Measurements from ENCODE around the gene KCNA10.

KCNA10 gene

DNA sequence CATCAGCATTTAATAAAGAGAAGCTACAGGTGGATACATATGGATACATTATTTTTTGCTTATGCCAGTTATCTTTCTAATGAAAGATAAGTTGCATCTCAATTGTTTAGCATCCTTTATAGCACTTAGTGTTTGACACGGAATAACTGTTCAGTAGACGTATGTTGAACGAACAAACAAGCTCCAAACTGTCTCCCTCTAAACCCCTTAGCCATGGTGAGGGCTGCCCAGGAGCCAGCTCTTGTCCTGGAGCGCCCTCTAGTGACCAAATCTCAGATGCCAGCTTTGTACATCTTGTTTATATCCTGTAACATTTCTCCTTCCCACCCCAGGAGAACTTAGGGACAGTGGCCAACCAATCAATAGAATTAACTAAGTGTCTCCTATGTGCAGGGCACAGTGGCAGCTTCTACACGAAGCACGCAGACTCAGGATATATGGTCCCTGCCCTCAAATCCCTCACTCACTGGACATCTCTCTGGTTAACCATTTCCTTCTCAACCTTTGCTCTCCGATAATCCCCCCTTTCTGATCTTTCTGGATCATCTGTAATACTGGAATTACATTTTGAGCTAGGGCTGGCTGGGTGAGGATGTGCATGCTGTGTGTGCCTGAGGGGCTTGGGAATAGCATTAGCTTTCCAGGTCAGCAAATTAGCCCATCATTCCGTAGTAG, 22.9 kb downstream of the KCNA10 start:
- peak; percentile 74 for DNase-seq

DNA sequence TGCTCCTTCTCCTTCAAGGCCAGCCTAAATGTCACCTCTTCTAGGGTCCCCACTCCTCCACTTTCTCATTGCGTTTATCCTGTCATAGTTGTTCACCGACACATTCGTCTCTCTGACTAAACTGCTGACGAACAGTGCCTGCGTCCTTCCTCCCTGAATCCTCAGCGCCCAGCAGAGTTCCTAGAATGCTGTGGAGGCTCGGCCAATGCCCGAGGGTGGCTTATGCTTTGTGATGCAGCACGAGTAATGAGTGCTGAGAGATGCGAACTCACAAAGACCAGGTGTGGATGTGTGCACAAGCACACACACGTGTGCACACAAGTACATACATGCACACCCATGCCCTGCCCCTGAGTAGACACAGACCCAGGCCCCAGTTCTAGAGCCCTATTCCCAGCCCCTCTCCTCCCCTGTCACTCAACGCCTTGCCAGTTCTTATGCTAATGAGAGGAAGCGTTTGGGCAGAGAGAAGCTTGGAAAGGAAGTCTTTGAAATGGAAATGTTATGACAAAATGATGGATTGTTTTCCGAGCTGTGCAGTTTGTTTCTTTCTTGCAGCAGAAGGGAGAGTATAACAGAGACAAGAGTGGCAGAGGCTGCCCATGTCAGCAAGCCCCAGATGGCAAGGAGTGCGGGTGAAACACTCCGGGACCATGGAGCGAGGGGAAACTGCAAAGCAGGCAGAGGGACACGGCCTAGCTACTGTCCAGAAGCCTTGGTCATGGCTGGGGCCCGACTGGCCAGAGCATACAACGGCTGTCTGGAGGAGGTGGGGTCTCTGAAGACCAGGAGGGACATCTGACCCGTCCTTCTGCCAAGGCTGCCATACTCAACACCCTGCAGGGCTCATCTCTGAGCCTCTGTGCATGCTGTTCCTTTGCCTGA, 24.2 kb downstream of the KCNA10 start:
- DNase-seq, result no peak

DNA sequence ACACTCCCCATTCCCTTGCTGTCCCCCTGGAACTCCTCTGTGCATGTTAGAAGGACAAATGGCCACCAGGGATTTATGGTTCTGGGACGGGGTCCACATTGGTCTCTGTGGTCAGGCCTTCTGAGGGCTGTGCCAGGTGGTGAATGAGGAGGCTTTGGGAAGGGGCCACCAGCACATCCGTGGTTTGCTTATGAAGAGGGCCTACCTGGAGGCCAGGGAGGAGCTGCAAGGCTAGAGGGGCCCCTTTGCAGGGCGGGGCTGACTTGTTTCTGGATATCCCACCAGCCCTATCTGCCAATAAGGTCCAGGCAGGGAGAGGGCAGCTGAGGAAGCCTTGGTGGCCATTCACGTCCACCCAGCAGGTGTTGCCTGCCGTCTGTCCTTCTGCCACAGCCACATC, 24.9 kb downstream of the KCNA10 start:
- DNase-seq, result no peak

DNA sequence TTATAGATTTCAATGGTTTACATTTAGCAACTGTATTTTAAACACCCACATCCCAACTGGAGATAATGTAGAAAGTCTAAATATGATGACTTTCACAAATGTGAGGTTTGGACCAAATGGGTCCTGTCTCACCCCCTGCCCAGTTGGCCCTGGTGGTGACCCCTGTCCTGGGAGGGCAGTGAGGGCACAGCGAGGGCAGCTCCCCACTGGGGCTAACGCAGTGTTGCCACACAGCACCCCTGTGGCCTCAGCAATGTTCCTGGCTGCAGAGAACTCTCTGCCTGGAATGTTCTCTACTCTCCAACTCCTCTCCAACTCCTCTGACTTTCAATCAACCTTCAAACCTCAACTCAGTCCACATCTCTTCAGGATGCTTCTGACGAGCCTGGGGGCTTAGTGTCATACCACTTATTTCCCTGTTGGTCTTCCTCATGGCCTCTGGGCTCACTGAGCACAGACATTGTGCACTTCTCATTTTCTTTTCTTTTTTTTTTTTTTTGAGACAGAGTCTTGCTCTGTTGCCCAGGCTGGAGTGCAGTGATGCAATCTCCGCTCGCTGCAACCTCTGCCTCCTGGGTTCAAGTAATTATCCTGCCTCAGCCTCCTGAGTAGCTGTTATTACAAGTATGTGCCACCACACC, 25.8 kb downstream of the KCNA10 start:
- DNase-seq, result no peak

DNA sequence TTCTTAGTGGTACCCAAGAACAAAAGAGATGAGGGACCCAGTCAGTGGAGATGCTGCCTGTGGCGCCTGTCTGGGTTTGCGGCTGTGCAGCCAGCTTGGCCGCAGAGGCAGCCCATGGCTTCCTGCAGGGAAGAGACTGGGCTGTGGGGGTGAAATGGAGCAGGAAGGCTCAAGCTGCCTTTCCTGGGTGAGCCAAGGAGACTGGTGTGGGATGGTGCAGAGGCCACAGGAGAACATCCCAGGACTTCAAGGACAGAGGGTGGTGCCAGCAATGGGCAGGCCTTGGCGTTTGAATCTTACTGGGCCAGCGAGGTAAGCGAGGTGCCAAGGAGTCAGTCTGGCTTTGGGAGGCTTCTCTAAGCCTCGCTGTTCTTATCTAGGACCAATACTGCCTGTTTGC, 26.4 kb downstream of the KCNA10 start:
- no peak for DNase-seq

DNA sequence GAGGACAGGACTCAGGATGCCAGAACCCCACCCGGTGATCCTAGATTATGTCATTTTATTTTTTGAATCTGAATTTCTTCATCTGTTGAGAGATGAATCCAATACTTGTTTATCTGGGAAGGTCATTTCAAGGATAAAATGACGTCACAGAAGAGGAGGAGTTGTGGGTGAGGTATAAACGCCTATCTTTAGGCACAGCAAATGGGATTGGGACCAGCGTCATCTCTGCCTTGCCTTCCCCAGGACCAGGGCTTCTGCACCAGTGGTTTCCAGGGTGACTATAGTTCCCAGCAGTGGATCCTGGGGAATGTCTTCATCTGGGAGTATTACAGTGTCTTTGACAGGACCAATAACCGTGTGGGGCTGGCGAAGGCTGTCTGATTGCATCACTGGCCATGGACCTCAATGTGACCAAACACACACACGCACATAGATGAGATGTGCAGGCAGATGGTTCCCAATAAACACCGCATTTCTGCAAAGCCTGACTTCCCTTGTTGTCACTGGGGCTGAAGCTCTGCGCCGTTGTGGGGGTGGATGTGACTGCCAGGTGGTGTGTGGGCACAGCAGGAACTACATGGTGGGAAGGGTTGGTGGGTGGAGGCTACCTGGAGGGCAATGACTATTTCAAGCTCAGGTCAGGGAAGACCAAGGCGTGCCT, 28.1 kb downstream of the KCNA10 start:
- DNase-seq, result no peak

DNA sequence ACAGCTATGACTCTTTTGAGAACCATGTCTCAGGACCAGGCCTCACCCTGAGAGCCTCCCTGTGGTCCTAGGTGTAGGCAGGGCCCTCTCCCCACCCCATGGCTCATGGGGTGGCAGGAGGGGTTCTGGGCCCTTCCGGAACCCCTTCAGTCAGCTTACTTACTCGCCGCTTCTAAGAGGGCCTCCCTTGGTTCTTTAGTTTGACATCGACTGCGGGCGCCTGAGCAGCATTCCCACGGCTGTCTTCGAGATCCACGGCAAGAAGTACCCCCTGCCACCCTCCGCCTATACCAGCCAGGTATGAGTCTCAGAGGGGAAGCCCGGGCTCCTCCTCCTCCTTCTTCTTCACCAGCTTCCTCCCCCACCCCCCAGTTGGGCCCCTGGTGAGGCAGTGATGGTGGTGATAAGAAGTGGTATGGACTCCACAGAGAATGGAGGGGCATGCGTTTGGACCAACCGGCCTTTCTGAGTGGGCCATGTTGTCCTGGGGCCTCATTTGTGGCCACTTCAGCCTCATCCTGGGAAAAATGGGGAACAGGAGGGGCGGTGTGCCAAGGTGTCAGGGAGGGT, 28.9 kb downstream of the KCNA10 start:
- DNase-seq, result no peak

DNA sequence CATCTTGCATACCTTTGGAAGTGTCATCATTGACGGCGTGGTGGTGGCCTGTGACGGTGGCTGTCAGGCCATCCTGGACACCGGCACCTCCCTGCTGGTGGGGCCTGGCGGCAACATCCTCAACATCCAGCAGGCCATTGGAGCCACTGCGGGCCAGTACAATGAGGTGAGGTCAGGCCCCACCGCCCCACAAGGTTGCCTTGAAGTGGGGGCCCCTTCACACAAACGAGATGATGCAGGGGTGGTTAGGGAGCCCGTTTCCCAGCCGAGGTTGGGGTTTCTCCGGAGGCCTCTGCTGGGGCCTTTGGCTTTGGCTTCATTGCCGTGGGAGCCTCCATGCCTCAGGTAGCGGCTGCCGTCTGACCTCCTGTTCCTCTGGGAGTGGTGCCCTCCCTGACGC, 29.6 kb downstream of the KCNA10 start:
- no peak for DNase-seq

DNA sequence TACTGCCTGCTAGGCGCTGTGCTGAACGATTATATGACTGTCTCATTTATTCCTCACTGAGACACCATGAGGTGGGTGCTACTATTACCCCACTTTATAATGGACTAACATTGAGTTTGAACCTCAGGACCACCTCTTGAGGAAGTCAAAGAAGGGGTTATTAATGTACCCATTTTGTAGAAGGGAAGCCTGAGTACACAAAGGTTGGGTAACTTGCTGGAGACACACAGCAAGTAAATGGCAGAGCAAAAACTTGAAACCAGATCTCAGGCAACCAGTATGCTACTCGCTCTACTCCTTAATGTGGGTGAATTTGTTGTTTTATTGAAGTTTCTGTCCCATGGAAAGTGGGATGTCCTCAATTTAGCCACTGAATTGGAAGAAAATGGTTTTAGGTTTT, 30.1 kb downstream of the KCNA10 start:
- no peak for DNase-seq

DNA sequence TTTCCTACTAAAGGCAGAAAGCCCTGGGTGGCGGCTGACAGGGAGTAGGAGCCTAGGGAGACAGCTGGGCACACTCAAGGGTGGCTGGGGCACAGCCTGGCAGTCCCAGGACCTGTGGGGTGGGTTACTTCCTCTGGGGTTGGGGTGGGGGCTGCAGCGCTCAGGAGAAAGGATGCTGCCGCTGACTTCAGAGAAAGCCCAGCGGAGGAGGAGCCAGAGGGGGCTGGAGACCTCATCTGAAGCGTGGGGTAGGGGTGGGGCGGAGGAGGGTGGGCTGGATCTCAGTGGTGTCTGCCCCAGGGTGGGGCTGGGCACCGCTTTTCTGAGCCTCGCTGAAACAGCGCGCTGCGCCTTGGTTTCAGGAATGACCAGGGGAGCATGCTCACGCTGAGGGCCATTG, 30.8 kb downstream of the KCNA10 start:
- no peak for DNase-seq

DNA sequence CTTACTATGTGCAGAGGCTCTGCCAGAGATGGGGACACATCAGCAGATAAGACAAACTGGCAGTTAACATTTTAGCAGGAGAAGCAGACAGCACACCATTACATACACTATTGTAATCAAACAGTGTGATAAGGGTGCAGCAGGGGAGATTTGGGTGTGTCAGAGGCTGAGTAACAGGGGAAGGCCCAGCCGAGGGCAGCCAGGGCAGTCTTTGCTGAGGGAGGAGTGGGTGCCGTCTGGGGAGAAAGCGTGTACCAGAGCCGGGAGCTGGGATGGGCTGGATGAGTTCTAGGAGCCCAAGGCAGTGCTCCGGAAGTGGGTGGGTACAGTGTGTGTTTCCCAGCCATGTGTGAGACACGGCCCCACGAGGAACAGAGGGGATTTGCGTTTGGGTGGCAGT, 31.2 kb downstream of the KCNA10 start:
- DNase-seq, result no peak

DNA sequence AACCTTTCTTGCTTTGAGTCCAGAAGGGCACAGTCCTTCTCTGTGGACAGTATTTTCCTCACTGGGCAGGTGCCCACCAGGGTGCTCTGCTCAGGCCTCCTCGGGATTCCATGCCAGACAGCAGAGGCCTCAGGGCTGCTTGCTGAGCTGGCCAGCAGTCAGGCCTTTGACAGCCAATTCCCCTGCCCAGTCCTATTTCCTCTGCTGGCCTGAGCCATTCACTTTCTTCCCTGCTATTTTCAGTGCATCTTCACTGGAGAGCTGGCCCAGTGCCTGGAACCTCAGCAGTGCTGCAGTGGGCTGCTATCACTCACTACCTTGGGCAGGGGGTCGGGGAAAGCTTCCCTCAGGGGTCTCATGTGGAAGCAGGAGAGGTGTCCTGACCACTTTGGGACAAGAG, 33.2 kb downstream of the KCNA10 start:
- no peak for DNase-seq

DNA sequence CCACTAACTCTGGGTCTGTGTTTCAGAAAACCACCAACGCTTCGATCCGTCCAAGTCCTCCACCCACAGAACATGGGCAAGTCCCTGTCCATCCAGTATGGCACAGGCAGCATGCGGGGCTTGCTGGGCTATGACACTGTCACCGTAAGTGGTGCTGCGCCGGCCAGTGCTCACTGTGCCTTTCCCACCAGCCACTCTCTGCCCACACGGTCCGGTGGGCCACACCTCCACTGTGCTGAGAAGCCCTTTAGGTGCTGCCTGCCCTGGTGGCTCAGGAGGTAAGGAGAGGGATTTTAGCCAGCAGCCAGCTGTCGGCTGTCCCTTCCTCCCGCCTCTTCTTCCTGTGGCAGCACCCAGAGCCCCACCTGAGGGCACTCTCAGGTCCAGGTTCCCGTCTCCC, 34.2 kb downstream of the KCNA10 start:
- DNase-seq, result no peak

DNA sequence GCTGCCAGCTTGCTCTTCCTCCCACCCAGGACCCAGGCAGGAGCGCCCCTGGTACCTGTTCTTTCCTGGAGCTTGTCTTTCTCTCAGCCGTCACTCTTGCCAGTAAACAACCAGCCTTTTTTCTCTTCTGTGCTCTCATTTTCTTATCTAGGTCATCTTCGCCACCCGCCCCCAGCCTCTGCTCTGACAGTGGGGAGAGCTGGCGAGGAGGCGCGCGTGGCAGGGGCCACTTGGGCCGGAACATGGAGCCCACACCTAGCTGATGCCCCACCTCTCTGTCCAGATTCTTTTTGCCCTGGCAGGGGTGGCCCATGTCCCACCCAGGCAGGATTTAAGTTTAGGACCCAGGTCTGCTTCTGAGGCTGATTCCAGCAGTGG, 35.7 kb downstream of the KCNA10 start:
- no peak for DNase-seq

DNA sequence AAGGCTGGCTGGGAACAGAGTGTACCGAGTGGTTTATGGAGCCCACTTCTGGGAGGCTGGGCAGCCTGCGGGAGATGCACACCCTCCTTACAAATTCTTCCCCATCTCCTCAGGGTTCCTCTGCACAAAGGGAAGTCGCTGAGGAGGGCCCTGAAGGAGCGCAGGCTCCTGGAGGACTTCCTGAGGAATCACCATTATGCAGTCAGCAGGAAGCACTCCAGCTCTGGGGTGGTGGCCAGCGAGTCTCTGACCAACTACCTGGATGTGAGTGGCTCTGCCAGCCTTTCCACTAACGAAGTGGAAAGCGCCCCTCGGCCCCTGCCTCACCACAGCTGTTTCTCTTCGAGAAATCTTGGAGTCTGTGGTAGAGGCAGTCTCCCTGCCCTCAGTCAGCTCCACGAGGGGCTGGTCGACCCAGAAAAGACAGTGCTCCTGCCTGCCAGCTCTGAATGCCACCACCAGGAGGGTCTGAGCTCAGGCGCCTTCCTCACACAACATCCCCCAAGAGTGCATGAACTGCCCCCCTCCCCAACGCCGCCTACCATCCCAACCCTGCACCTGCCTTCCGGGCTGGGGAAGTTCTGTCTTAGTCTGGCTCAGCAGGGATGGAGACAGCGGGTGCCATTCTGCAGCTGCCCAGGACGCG, 36.2 kb downstream of the KCNA10 start:
- no peak for DNase-seq

DNA sequence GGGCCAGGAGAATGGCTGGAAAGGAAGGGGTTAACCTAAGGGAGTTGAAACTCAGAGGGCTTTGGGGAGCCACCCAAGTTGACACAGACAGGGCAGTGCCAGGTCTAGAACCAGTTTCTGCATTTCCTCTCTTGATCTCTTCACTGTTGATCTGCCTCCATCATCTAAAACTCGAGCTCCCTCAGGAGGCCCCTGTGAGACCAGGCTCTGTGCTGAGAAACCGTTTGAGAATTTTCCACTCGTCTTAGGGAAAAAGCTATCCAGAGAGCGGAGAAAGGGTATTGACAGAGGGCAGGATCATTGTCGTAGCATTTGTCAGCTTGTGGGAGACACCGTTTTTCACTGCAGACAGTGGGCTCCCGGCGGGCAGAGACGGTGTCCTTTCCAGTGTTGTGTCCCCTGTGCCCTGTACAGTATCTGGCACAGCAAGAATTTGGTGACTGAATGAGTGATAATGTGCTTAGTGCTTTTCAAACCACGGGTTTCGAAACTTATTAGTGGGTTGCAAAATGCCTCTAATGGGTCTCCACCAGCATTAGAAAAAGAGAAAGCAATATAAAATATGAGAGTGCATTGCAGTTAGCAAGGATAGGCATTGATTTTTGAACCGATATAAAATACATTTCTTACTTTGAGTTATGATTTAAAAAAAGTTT, 36.9 kb downstream of the KCNA10 start:
- DNase-seq, result no peak

DNA sequence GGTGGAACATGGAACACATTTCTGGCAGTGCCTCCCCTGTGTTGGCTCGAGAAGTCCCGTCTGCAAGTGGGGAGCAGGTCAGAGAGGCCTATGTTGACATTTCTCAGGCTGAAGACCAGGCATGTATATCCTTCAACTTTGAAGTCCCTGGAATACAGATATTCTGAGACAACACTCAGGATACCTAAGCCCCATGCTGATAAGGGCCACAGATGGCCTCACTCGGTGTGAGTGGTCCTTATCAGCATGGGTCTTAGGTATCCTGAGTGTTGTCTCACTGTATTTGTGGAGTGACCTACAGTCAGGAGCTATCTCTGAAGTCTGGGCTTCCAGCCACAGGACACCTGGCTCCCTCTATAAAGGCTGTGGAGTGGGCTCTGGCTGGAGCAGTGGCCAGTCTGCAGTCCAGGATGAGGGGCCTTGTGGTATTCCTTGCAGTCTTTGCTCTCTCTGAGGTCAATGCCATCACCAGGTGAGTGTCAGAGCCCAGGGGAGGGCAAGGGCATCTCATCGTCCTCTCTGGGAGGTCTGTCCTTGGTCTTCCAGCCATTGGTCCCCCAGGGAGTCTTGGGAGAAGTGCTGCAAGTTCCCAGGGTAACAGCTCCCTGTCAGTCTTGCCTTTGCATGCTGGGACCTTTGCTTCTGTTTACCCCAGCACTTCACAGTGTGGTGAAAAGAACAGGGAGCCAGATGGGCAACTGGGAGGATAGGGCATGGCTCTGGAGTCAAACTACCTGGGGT, 38.4 kb downstream of the KCNA10 start:
- no peak for DNase-seq

DNA sequence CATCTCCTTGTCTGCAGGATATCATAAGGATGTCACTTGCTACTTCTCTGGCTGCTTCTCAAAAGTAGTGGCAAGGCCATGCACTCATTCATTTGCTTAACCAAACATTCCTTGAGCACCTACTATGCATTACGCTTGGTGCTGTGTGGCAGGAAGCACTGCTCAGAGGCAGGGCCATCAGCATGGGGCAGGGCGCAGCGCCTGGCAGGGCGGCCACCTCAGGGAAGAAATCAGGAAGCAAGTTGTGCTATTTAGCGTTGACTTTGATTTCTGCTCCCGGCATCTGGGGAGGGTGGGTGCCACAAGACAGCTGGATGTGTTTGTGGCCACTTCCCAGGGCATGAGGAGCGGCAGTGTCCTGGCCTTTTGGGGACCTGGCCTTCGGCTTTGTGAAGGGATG, 40.1 kb downstream of the KCNA10 start:
- no peak for DNase-seq

DNA sequence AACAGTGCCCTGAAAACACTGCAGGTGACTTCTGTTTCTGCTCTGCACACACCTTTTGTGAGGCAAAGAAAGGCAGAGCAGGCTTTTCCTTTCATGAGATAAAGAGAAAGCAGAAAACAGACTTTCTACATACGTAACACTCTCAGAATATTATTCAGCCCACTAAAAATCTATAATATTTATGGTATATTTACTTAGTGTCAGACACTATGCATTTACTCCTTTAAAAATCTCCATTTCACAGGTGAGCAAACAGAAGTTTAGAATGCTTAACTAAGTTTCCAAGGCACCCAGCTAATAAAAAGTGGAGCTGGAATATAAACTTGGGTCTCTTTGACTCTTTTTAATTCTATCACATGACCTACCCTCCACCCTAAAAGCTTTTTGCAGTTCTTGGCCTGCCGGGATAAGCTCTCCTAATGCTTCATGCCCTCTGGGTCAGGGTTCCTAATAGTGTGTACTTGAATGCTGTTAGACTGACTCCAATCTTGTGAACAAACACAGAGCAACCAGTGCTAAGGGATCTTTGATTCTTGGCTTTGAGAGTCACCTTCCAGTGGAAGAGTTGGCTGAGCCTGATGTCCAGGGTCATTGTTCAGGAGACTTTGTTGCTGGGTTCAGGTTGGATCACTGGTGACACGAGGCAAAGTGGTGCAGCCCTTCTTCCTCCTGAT, 40.9 kb downstream of the KCNA10 start:
- no peak for DNase-seq

DNA sequence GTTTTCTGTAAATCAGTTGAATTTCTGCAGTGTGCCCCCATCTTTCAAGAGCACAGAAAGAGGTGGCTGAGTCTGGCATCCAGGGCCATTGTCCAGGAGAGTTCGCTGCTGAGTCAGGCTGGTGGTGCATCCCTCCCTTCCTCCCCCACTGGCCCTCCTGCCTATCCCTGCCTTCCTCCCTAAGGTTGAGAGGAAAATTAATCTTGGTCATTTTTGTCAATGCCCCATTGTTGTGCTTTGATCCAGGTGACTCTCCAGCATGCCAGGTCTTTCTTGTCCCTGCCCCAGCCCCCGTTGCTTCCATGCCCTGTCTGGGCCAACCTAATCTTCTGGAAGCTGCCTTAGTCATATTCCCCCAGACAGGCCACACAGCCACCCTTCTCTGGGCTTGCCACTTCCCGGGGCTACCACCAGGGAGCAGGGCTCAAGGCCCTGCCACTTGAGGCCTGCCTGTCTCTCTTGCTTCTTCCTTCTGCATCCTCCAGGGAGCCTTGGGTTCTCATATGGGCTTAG, 41.5 kb downstream of the KCNA10 start:
- DNase-seq, result no peak

DNA sequence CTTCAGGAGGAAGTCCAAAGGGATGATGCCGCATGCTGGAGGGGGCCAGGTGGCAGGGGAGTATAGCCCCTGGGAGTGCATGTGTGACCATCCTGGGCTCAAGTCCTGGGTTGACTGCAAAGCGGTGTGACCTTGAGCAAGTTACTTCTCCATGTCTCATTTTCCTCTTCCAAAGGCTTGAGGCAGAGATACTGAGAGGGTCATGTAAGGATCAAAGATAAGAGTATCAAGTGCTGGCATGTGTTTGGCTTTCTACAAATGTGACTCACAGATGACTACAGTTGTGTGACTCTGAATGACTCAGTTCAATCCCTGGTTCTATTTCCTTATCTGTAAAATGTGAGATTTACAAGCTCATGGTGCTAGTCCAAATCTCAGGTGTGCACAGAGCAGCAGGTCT, 41.9 kb downstream of the KCNA10 start:
- DNase-seq, result no peak

Data from CD4-positive, alpha-beta T cell treated with Interleukin-21 for 1 hour (primary cell).